Mesendoderm (in vitro differentiated cells): ENCODE data around the gene SSRP1.
A peak's percentile ranks its signal among the peaks of the same experiment; 100 is the strongest.

Experiments
- DNase-seq: peaks from one replicate; pipeline ENCODE4 v3.0.0; 2013
- H2AK5ac ChIP-seq: 2 replicates; pipeline ENCODE4 v1.6.1; 2013; ENCODE audit warnings: low read length, inconsistent platforms
- H2BK120ac ChIP-seq: 2 replicates; pipeline ENCODE4 v1.6.1; 2013; ENCODE audit warnings: low read depth, mild to moderate bottlenecking, low read length, moderate library complexity, mixed read lengths
- H2BK15ac ChIP-seq: replicated peaks from 2 replicates; pipeline ENCODE4 v1.6.1; 2013; ENCODE audit warnings: low read depth, mild to moderate bottlenecking, moderate library complexity
- H2BK5ac ChIP-seq: 2 replicates; pipeline ENCODE4 v1.6.1; 2013; ENCODE audit warnings: low read length, inconsistent platforms
- H3K18ac ChIP-seq: 2 replicates; pipeline ENCODE4 v1.6.1; 2013; ENCODE audit warnings: mild to moderate bottlenecking, low read length, mixed read lengths
- H3K23ac ChIP-seq: one replicate; pipeline ENCODE4 v1.6.1; 2013; ENCODE audit warnings: low read length
- H3K27ac ChIP-seq: 2 replicates; pipeline ENCODE4 v1.5.1; 2013; ENCODE audit warnings: low read depth, mild to moderate bottlenecking, inconsistent platforms, low read length, moderate library complexity
- H3K27me3 ChIP-seq: 2 replicates; pipeline ENCODE4 v1.6.1; 2013; ENCODE audit warnings: low read length, control low read depth, mild to moderate bottlenecking, inconsistent platforms; ENCODE audit not compliant: insufficient read depth, poor library complexity
- H3K36me3 ChIP-seq: 2 replicates; pipeline ENCODE4 v1.6.1; 2013; ENCODE audit warnings: low read length, inconsistent platforms; ENCODE audit not compliant: control insufficient read depth, insufficient read depth
- H3K4ac ChIP-seq: one replicate; pipeline ENCODE4 v1.6.1; 2013; ENCODE audit warnings: low read depth, mild to moderate bottlenecking, low read length, moderate library complexity
- H3K4me1 ChIP-seq: 2 replicates; pipeline ENCODE4 v1.6.1; 2013; ENCODE audit warnings: low read depth, low read length, inconsistent platforms; ENCODE audit not compliant: control insufficient read depth
- H3K4me2 ChIP-seq: 2 replicates; pipeline ENCODE4 v1.6.1; 2013; ENCODE audit warnings: low read length
- H3K4me3 ChIP-seq: 2 replicates; pipeline ENCODE4 v1.5.1; 2013; ENCODE audit warnings: mild to moderate bottlenecking, low read length
- H3K56ac ChIP-seq: one replicate; pipeline ENCODE4 v1.6.1; 2013; ENCODE audit warnings: low read length
- H3K79me1 ChIP-seq: 2 replicates; pipeline ENCODE4 v1.6.1; 2013; ENCODE audit warnings: low read length, inconsistent platforms
- H3K79me2 ChIP-seq: 2 replicates; pipeline ENCODE4 v1.6.1; 2013; ENCODE audit warnings: mild to moderate bottlenecking, low read length; ENCODE audit not compliant: control insufficient read depth, insufficient read depth
- H3K9ac ChIP-seq: 2 replicates; pipeline ENCODE4 v1.6.1; 2013; ENCODE audit warnings: low read length, inconsistent platforms
- H4K5ac ChIP-seq: one replicate; pipeline ENCODE4 v1.6.1; 2013; ENCODE audit warnings: low read length
- H4K8ac ChIP-seq: one replicate; pipeline ENCODE4 v1.6.1; 2013; ENCODE audit warnings: low read depth, mild to moderate bottlenecking, control low read depth, low read length, moderate library complexity
- WGBS: extraction: QIAGEN DNeasy Blood & Tissue Kit; methylation state at CpG from one replicate; pipeline ENCODE4 v1.1.7; 2013; ENCODE audit warnings: low lambda C conversion rate, missing lambda C conversion rate; ENCODE audit not compliant: insufficient coverage; ENCODE audit errors: extremely low coverage; 5-methylcytosine and 5-hydroxymethylcytosine counted together

SSRP1 gene

GRCh38 chr11:57277845-57278720 is 57.6 kb downstream of the SSRP1 start:
- H3K4ac ChIP-seq = no peak overlapping the region
- peak overlapping the region; percentile 63 for H3K56ac ChIP-seq
- DNase-seq = peak; percentile 92
- H3K4me3 ChIP-seq = no peak overlapping the region
- no peak overlapping the region for H2AK5ac ChIP-seq
- H3K36me3 ChIP-seq = no peaks in the 10 kb centered on the region
- no peaks in the 10 kb centered on the region for H3K79me1 ChIP-seq
- H3K27ac ChIP-seq = peak overlapping the region; percentile 58
- H3K79me2 ChIP-seq = no peaks in the 10 kb centered on the region
- no peak overlapping the region for H3K18ac ChIP-seq
- H2BK120ac ChIP-seq = no peak overlapping the region
- no peak overlapping the region for H4K5ac ChIP-seq
- no peak overlapping the region for H2BK15ac ChIP-seq
- H2BK5ac ChIP-seq = no peak overlapping the region
- H3K23ac ChIP-seq = no peak overlapping the region
- H3K27me3 ChIP-seq = no peaks in the 10 kb centered on the region
- H3K4me2 ChIP-seq = peak overlapping the region; percentile 21
- no CpG with 5 or more reads among the region's 14 CpGs for WGBS
- peak overlapping the region; percentile 55 for H3K9ac ChIP-seq
- H3K4me1 ChIP-seq = peaks cover 2% of the 10 kb centered on the region
- no peak overlapping the region for H4K8ac ChIP-seq

DNA sequence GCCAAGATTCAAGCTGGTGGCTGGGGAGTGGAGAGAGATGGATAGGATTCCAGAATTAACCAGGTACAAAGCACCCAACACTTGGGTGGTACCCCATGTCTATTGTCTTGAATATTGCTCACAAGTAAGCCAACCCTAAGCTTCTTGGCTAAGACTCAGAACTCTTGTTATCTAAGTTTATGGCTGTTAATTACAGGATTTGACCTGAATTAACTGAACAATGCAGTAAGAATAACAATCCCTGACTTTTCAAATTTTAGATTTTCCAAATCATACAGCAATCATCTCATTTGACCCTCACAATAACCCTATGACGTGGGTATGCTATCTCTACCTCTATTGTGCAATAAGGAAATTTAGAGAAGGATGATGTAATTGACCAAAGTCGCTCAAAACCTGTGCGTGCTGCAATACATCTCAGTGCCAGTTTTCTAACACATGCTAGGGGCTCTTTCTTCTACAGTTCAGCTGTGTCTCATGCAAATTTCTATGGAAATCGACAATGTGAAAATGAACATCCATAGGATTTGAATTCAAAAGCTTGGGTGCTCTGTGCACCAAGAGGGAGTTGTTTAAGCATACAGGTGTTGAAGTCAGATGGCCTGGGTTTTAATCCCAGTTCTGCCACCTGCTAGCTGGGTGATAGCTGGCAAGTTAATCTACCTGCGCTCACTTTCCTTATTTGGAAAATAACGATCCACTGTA is 58.6 kb downstream of the SSRP1 start:
- Histone ChIP-seq H3K4me3 (no peak overlapping the region), H3K4ac (no peak overlapping the region), H3K27me3 (no peaks in the 10 kb centered on the region), H3K23ac (no peak overlapping the region), H3K18ac (no peak overlapping the region), H2AK5ac (no peak overlapping the region), H3K4me2 (no peak overlapping the region), H4K5ac (no peak overlapping the region), H4K8ac (no peak overlapping the region), H3K56ac (no peak overlapping the region), H3K9ac (no peak overlapping the region), H3K27ac (no peak overlapping the region), H3K79me1 (no peaks in the 10 kb centered on the region), H2BK15ac (no peak overlapping the region), H3K79me2 (no peaks in the 10 kb centered on the region), H3K36me3 (no peaks in the 10 kb centered on the region), H2BK120ac (no peak overlapping the region), H3K4me1 (peaks cover 2% of the 10 kb centered on the region), H2BK5ac (no peak overlapping the region)
- DNase-seq = no peak
- WGBS = no CpG with 5 or more reads among the region's 6 CpGs

DNA sequence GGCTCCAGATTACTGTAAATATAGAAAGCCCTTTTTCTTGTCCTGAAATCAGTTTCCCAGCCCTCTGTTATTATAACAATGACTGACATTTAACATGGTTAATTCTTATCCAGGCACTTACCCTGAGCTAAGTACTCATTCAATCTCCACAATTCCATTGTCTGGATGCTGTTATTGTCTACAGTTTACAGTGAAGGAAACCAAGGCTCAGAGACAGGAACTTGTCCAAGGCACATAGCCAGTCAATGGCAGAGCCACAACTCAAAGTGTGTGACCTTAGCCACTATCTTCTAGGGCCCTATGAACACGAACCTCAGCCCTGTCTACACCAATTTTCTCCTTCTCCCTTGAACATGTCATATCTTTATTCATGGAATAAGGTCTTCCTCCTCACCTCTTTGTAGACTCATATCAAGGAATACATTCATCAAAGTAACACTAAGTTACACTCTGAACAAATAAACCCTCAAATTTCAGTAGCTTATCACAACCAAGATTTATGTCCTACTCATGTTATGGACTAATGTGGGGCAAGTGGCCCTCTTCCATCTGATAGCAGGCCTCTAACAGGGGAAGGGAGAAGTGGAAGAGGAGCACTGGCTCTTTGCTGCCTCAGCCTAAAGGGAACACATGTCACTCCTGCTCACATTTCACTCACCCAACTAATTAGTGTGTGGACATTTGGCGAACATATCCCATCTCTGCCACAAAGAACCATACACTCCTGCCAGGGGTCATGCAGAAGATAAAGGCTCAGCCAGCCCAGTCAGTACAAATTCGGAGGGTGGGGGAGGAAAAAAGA is 59.3 kb downstream of the SSRP1 start:
- Histone ChIP-seq H2BK5ac (no peak overlapping the region), H3K36me3 (no peaks in the 10 kb centered on the region), H3K27ac (no peak overlapping the region), H3K4me2 (no peak overlapping the region), H3K79me2 (no peaks in the 10 kb centered on the region), H3K4me1 (peaks cover 2% of the 10 kb centered on the region), H3K4me3 (no peak overlapping the region), H2BK15ac (no peak overlapping the region), H3K23ac (no peak overlapping the region), H3K79me1 (no peaks in the 10 kb centered on the region), H3K56ac (no peak overlapping the region), H4K8ac (no peak overlapping the region), H2BK120ac (no peak overlapping the region), H3K27me3 (no peaks in the 10 kb centered on the region), H2AK5ac (no peak overlapping the region), H3K4ac (no peak overlapping the region), H3K9ac (no peak overlapping the region), H4K5ac (no peak overlapping the region), H3K18ac (no peak overlapping the region)
- DNase-seq = no peak
- WGBS = no CpG with 5 or more reads among the region's 3 CpGs
